Right cardiac atrium (tissue), 5 donors: ENCODE data around the gene PPFIBP1. TPM values are rescaled to one million over a fixed set of nuclear protein-coding genes. Genes with fewer than 3 reads are reported as not detected.
"Not testable (repeated sequence)": the region's sequence is repeated elsewhere in the genome, so short reads cannot be mapped to it uniquely, and the experiment has no call there.

Source experiments
- ATAC-seq, 2 donors: fragments of 200-7000 bp; cut with Tn5 transposase; one replicate each; pipeline versions ENCODE4 v1.8.0 to v1.9.1; 2020; ENCODE audit warnings: moderate library complexity in 2 of 2, mild to moderate bottlenecking in 1 of 2
- DNase-seq, 3 donors: peaks; one replicate each; pipeline ENCODE4 v3.0.0-alpha.2; 2020
- H3K27ac ChIP-seq: one replicate; pipeline ENCODE4 v1.5.1; 2013; ENCODE audit warnings: mild to moderate bottlenecking, low read length, control low read depth, moderate library complexity
- H3K27me3 ChIP-seq: one replicate; pipeline ENCODE4 v1.6.1; 2013; ENCODE audit not compliant: control insufficient read depth, insufficient read depth
- H3K4me1 ChIP-seq: one replicate; pipeline ENCODE4 v1.6.1; 2013; ENCODE audit warnings: low read length; ENCODE audit not compliant: control insufficient read depth, insufficient read depth
- H3K4me3 ChIP-seq: one replicate; pipeline ENCODE4 v1.5.1; 2013; ENCODE audit warnings: low read length, control low read depth
- H3K9me3 ChIP-seq: one replicate; pipeline ENCODE4 v1.6.1; 2013; ENCODE audit warnings: low read length; ENCODE audit not compliant: control insufficient read depth
- WGBS: extraction: QIAGEN DNeasy Blood & Tissue Kit; methylation state at CpG from one replicate; pipeline ENCODE4 v1.1.7; 2013; 5-methylcytosine and 5-hydroxymethylcytosine counted together
- intact Hi-C, 4 donors: fragments of 100-400 bp; cut with DNase I; formaldehyde crosslinking; loops; one replicate each; pipeline versions ENCODE4 v1.11.0 to v1.14.0; 2022 to 2023
- polyA plus RNA-seq: library from polyadenylated mRNA; stranded (reverse); fragments of 200-250 nt; gene quantifications from one replicate; pipeline ENCODE4 v1.2.3, GENCODE V29; 2013
- total RNA-seq, 4 donors: library from RNA; stranded (reverse); fragmentation: NEBNext Ultra II Directional; extraction: Animal tissue kit (Norgen Biotek cat#: 25700); gene quantifications; one replicate each; pipeline ENCODE4 v1.2.1, GENCODE V29; 2021
- donor health status: healthy with polysubstance abuse.
- donor health status: DM: no; HTN: yes; CAD: no.
- donor health status: DM: no; HTN: no; CAD: no.
- donor health status: DM: no; HTN: yes; CAD: no; lungs with severe emphysema.
- donor health status: DM: yes; HTN: yes; CAD: no.

The PPFIBP1 gene
- total and polyA plus RNA-seq, 5 donors = 26.4 to 176 (median 88.7) TPM

- H3K4me1 ChIP-seq, H3K27me3 ChIP-seq, ATAC-seq, DNase-seq, H3K9me3 ChIP-seq, intact Hi-C loops, H3K27ac ChIP-seq, H3K4me3 ChIP-seq: not testable (repeated sequence)
- 95% methylated on average over 4 of the region's 4 CpGs for WGBS
Measured at GRCh38 chr12:27642361-27642760, 118.4 kb downstream of the PPFIBP1 start.

- H3K27ac ChIP-seq, ATAC-seq, H3K27me3 ChIP-seq, H3K9me3 ChIP-seq, intact Hi-C loops, H3K4me1 ChIP-seq, H3K4me3 ChIP-seq, DNase-seq: not testable (repeated sequence)
- 94% methylated on average over 5 of the region's 7 CpGs for WGBS
Measured at GRCh38 chr12:27642892-27643291, 118.9 kb downstream of the PPFIBP1 start.

- 53% methylated on average over 4 of the region's 4 CpGs for WGBS
- Histone ChIP-seq H3K4me3 (no peak overlapping the region), H3K27me3 (no peaks in the 10 kb centered on the region), H3K27ac (no peak overlapping the region), H3K4me1 (peaks cover 1% of the 10 kb centered on the region), H3K9me3 (no peaks in the 10 kb centered on the region)
- ATAC-seq = no peak
- intact Hi-C loops = no loop called here
- DNase-seq = no peak
Measured at GRCh38 chr12:27644158-27644845, 120.3 kb downstream of the PPFIBP1 start.

- 85% methylated on average over 3 of the region's 3 CpGs for WGBS
Measured at GRCh38 chr12:27645671-27646070, 121.7 kb downstream of the PPFIBP1 start.

GRCh38 chr12:27646149-27646548, 122.1 kb downstream of the PPFIBP1 start:
- intact Hi-C loops = no loop called here
- no peak for DNase-seq
- no peaks in the 10 kb centered on the region for H3K27me3 ChIP-seq
- H3K4me3 ChIP-seq = no peak overlapping the region
- H3K27ac ChIP-seq = no peak overlapping the region
- ATAC-seq = no peak
- H3K9me3 ChIP-seq = no peaks in the 10 kb centered on the region
- 71% methylated on average over 2 of the region's 2 CpGs for WGBS
- H3K4me1 ChIP-seq = peaks cover 1% of the 10 kb centered on the region

More at GRCh38 chr12:27645671-27646070, 121.7 kb downstream of the PPFIBP1 start:
- ATAC-seq (peak in 1 of 2 donors; percentile 29), DNase-seq (no peak)
- H3K27me3 ChIP-seq = no peaks in the 10 kb centered on the region
- no peak overlapping the region for H3K27ac ChIP-seq
- intact Hi-C loops = no loop called here
- peaks cover 1% of the 10 kb centered on the region for H3K4me1 ChIP-seq
- H3K4me3 ChIP-seq = no peak overlapping the region
- no peaks in the 10 kb centered on the region for H3K9me3 ChIP-seq

- H3K27me3 ChIP-seq = no peaks in the 10 kb centered on the region
- intact Hi-C loops = loop anchor here (5.0 to 10.0 kb wide), 3 partner anchors 215 to 225 kb away; no protein-coding TSS in a partner anchor
- H3K27ac ChIP-seq = no peak overlapping the region
- H3K4me1 ChIP-seq = no peaks in the 10 kb centered on the region
- WGBS = 92% methylated on average over 1 of the region's 1 CpG
- ATAC-seq (no peak), DNase-seq (no peak)
- H3K9me3 ChIP-seq = no peaks in the 10 kb centered on the region
- no peak overlapping the region for H3K4me3 ChIP-seq
Measured at GRCh38 chr12:27650011-27650410, 126.0 kb downstream of the PPFIBP1 start.

GRCh38 chr12:27651201-27651600, 127.2 kb downstream of the PPFIBP1 start:
- DNase-seq (no peak), ATAC-seq (no peak)
- H3K27ac ChIP-seq = no peak overlapping the region
- no peak overlapping the region for H3K4me3 ChIP-seq
- H3K4me1 ChIP-seq = no peaks in the 10 kb centered on the region
- WGBS = 95% methylated on average over 1 of the region's 1 CpG
- H3K27me3 ChIP-seq = no peaks in the 10 kb centered on the region
- intact Hi-C loops = loop anchor here (5.0 to 10.0 kb wide), 3 partner anchors 216 to 226 kb away; no protein-coding TSS in a partner anchor
- no peaks in the 10 kb centered on the region for H3K9me3 ChIP-seq

- ATAC-seq (peak; percentile 71 to 86), DNase-seq (no peak)
- Histone ChIP-seq H3K9me3 (no peaks in the 10 kb centered on the region), H3K4me3 (no peak overlapping the region), H3K27me3 (no peaks in the 10 kb centered on the region), H3K27ac (no peak overlapping the region), H3K4me1 (no peaks in the 10 kb centered on the region)
- intact Hi-C loops = loop anchor here (5.0 to 10.0 kb wide), 3 partner anchors 217 to 227 kb away; no protein-coding TSS in a partner anchor
- 29% methylated on average over 1 of the region's 1 CpG for WGBS
Measured at GRCh38 chr12:27652174-27652763, 128.3 kb downstream of the PPFIBP1 start.

- Histone ChIP-seq H3K4me1 (no peaks in the 10 kb centered on the region), H3K9me3 (no peaks in the 10 kb centered on the region), H3K4me3 (no peak overlapping the region), H3K27ac (no peak overlapping the region), H3K27me3 (no peaks in the 10 kb centered on the region)
- ATAC-seq (no peak), DNase-seq (no peak)
- intact Hi-C loops = loop anchor here (5.0 to 10.0 kb wide), 3 partner anchors 219 to 229 kb away; no protein-coding TSS in a partner anchor
Measured at GRCh38 chr12:27653661-27654060, 129.7 kb downstream of the PPFIBP1 start.

- intact Hi-C loops = loop anchor here in 2 of 4 donors (10.0 kb wide), 2 partner anchors 221 to 231 kb away; no protein-coding TSS in a partner anchor
- ATAC-seq, H3K4me1 ChIP-seq, H3K27me3 ChIP-seq, DNase-seq, H3K9me3 ChIP-seq, H3K4me3 ChIP-seq, H3K27ac ChIP-seq: not testable (repeated sequence)
- WGBS = 68% methylated on average over 3 of the region's 3 CpGs
Measured at GRCh38 chr12:27655476-27655875, 131.5 kb downstream of the PPFIBP1 start.

- no peak for DNase-seq
- no peak overlapping the region for H3K27ac ChIP-seq
- H3K4me1 ChIP-seq = no peaks in the 10 kb centered on the region
- no peak for ATAC-seq
- no peaks in the 10 kb centered on the region for H3K9me3 ChIP-seq
- no peaks in the 10 kb centered on the region for H3K27me3 ChIP-seq
- intact Hi-C loops = loop anchor here in 2 of 4 donors (10.0 kb wide), 2 partner anchors 222 to 232 kb away; no protein-coding TSS in a partner anchor
- WGBS = 92% methylated on average over 4 of the region's 4 CpGs
- no peak overlapping the region for H3K4me3 ChIP-seq
Measured at GRCh38 chr12:27657296-27657695, 133.3 kb downstream of the PPFIBP1 start.
